Mesenchymal stem cell (in vitro differentiated cells and primary cell): ENCODE measurements around the gene NACC2.

Experiments
- DNase-seq: peaks from one replicate; pipeline ENCODE4 v3.0.0-alpha.2; 2013
- H2AFZ ChIP-seq: one replicate; pipeline ENCODE4 v1.6.1; 2013; ENCODE audit warnings: low read depth, mild to moderate bottlenecking, control low read depth, inconsistent platforms, low read length, moderate library complexity
- H2AK5ac ChIP-seq: 2 replicates; pipeline ENCODE4 v1.6.1; 2013; ENCODE audit warnings: low read length, moderate library complexity, mild to moderate bottlenecking, inconsistent platforms; ENCODE audit not compliant: severe bottlenecking
- H2BK120ac ChIP-seq: one replicate; pipeline ENCODE4 v1.6.1; 2013; ENCODE audit warnings: low read depth, mild to moderate bottlenecking, inconsistent platforms, low read length, moderate library complexity
- H2BK12ac ChIP-seq, 2 experiments: one replicate each; pipeline ENCODE4 v1.6.1; 2013; ENCODE audit warnings: inconsistent platforms in 2 of 2, low read length in 2 of 2, mild to moderate bottlenecking in 2 of 2, moderate library complexity in 2 of 2, control low read depth in 1 of 2
- H2BK15ac ChIP-seq: one replicate; pipeline ENCODE4 v1.6.1; 2013; ENCODE audit warnings: mild to moderate bottlenecking, low read depth, inconsistent platforms; ENCODE audit not compliant: poor library complexity, severe bottlenecking
- H2BK5ac ChIP-seq: 2 replicates; pipeline ENCODE4 v1.6.1; 2013; ENCODE audit warnings: low read depth, mild to moderate bottlenecking, low read length, control low read depth, inconsistent platforms; ENCODE audit not compliant: poor library complexity, severe bottlenecking
- H3K14ac ChIP-seq, 2 experiments: one replicate each; pipeline ENCODE4 v1.6.1; 2013; ENCODE audit warnings: inconsistent platforms in 2 of 2, low read length in 2 of 2, control low read depth in 1 of 2, mild to moderate bottlenecking in 1 of 2, moderate library complexity in 1 of 2
- H3K18ac ChIP-seq, 2 experiments: one replicate each; pipeline ENCODE4 v1.6.1; 2013; ENCODE audit warnings: inconsistent platforms in 2 of 2, low read length in 2 of 2, control low read depth in 1 of 2, low read depth in 1 of 2, mild to moderate bottlenecking in 1 of 2
- H3K23ac ChIP-seq, 2 experiments: one replicate each; pipeline ENCODE4 v1.6.1; 2013; ENCODE audit warnings: inconsistent platforms in 2 of 2, low read length in 2 of 2, mild to moderate bottlenecking in 2 of 2, moderate library complexity in 2 of 2, control low read depth in 1 of 2
- H3K27ac ChIP-seq: 2 replicates; pipeline ENCODE4 v1.5.1; 2013; ENCODE audit warnings: mild to moderate bottlenecking, moderate library complexity, low read length, control low read depth, inconsistent platforms; ENCODE audit not compliant: poor library complexity, severe bottlenecking
- H3K27me3 ChIP-seq, 2 experiments: 2 replicates each; pipeline versions ENCODE4 v1.6.1 to v1.7.0; 2013; ENCODE audit warnings: low read length in 2 of 2, mild to moderate bottlenecking in 2 of 2, moderate library complexity in 2 of 2, control low read depth in 1 of 2, inconsistent platforms in 1 of 2; ENCODE audit not compliant: control insufficient read depth in 1 of 2, insufficient read depth in 1 of 2
- H3K36me3 ChIP-seq, 2 experiments: 2 replicates each; pipeline versions ENCODE4 v1.6.1 to v1.7.0; 2013; ENCODE audit warnings: low read length in 2 of 2, control low read depth in 1 of 2, inconsistent platforms in 1 of 2, low read depth in 1 of 2, mild to moderate bottlenecking in 1 of 2; ENCODE audit not compliant: insufficient read depth in 2 of 2, control insufficient read depth in 1 of 2
- H3K4ac ChIP-seq, 2 experiments: one replicate each; pipeline ENCODE4 v1.6.1; 2013; ENCODE audit warnings: inconsistent platforms in 2 of 2, low read length in 2 of 2, mild to moderate bottlenecking in 2 of 2, moderate library complexity in 2 of 2, control low read depth in 1 of 2, low read depth in 1 of 2
- H3K4me1 ChIP-seq: 2 replicates; pipeline ENCODE4 v1.6.1; 2013; ENCODE audit warnings: low read depth, low read length, control low read depth; ENCODE audit not compliant: control insufficient read depth, insufficient read depth
- H3K4me2 ChIP-seq: 2 replicates; pipeline ENCODE4 v1.6.1; 2013; ENCODE audit warnings: low read length, mild to moderate bottlenecking, inconsistent platforms; ENCODE audit not compliant: poor library complexity, severe bottlenecking
- H3K4me3 ChIP-seq, 2 experiments: 2 replicates each; pipeline versions ENCODE4 v1.5.1 to v1.7.0; 2013; ENCODE audit warnings: low read length in 2 of 2, mild to moderate bottlenecking in 2 of 2, control low read depth in 1 of 2, low read depth in 1 of 2; ENCODE audit not compliant: insufficient read depth in 1 of 2
- H3K79me1 ChIP-seq: replicated peaks from 2 replicates; pipeline ENCODE4 v1.6.1; 2013; ENCODE audit warnings: mild to moderate bottlenecking, control low read depth, low read length, inconsistent platforms; ENCODE audit not compliant: poor library complexity, severe bottlenecking
- H3K9ac ChIP-seq: 2 replicates; pipeline ENCODE4 v1.7.0; 2013; ENCODE audit warnings: mild to moderate bottlenecking, low read length, moderate library complexity
- H3K9me3 ChIP-seq: 2 replicates; pipeline ENCODE4 v1.7.0; 2013; ENCODE audit warnings: mild to moderate bottlenecking, low read length; ENCODE audit not compliant: control insufficient read depth
- H4K8ac ChIP-seq: one replicate; pipeline ENCODE4 v1.6.1; 2013; ENCODE audit warnings: inconsistent platforms, mild to moderate bottlenecking, low read length, moderate library complexity
- H4K91ac ChIP-seq: one replicate; pipeline ENCODE4 v1.6.1; 2013; ENCODE audit warnings: mild to moderate bottlenecking, low read length, inconsistent platforms
- WGBS: methylation state at CpG from one replicate; pipeline ENCODE4 v1.1.7; 2013; ENCODE audit warnings: mixed read lengths; 5-methylcytosine and 5-hydroxymethylcytosine counted together

NACC2 gene

GRCh38 chr9:136138566-136138965 is 43.5 kb upstream of the NACC2 start:
- no peak overlapping the region for H2BK5ac ChIP-seq
- no peak overlapping the region for H4K8ac ChIP-seq
- H2BK12ac ChIP-seq: no peak overlapping the region
- no peak overlapping the region for H2BK15ac ChIP-seq
- 38% methylated on average over 9 of the region's 9 CpGs for WGBS
- no peak overlapping the region for H3K23ac ChIP-seq
- peaks cover 39 to 66% of the 10 kb centered on the region in 2 experiments for H3K27me3 ChIP-seq
- no peak overlapping the region for H3K18ac ChIP-seq
- no peak overlapping the region for H3K9ac ChIP-seq
- H2AFZ ChIP-seq: no peak overlapping the region
- no peaks in the 10 kb centered on the region for H3K36me3 ChIP-seq
- H2BK120ac ChIP-seq: no peak overlapping the region
- H3K4ac ChIP-seq: no peak overlapping the region
- peaks cover 28% of the 10 kb centered on the region for H3K4me1 ChIP-seq
- H4K91ac ChIP-seq: no peak overlapping the region
- no peaks in the 10 kb centered on the region for H3K9me3 ChIP-seq
- no peak overlapping the region for H3K4me3 ChIP-seq
- no peak overlapping the region for H3K27ac ChIP-seq
- no peak overlapping the region for H3K4me2 ChIP-seq
- no peak overlapping the region for H2AK5ac ChIP-seq
- no peaks in the 10 kb centered on the region for H3K79me1 ChIP-seq
- DNase-seq: peak; percentile 16
- H3K14ac ChIP-seq: no peak overlapping the region

- peaks cover 25% of the 10 kb centered on the region for H3K4me1 ChIP-seq
- no peak overlapping the region for H3K9ac ChIP-seq
- H3K79me1 ChIP-seq: no peaks in the 10 kb centered on the region
- no peak overlapping the region for H3K14ac ChIP-seq
- no peak overlapping the region for H3K4ac ChIP-seq
- H2BK15ac ChIP-seq: peak overlapping the region; percentile 12
- no peak overlapping the region for H3K27ac ChIP-seq
- WGBS: 83% methylated on average over 27 of the region's 27 CpGs
- H2AK5ac ChIP-seq: no peak overlapping the region
- peaks cover 41 to 61% of the 10 kb centered on the region in 2 experiments for H3K27me3 ChIP-seq
- no peaks in the 10 kb centered on the region for H3K36me3 ChIP-seq
- no peak for DNase-seq
- H2BK12ac ChIP-seq: no peak overlapping the region
- no peak overlapping the region for H2BK5ac ChIP-seq
- no peak overlapping the region for H4K91ac ChIP-seq
- no peaks in the 10 kb centered on the region for H3K9me3 ChIP-seq
- no peak overlapping the region for H3K18ac ChIP-seq
- H2AFZ ChIP-seq: no peak overlapping the region
- no peak overlapping the region for H3K23ac ChIP-seq
- H2BK120ac ChIP-seq: no peak overlapping the region
- no peak overlapping the region for H3K4me2 ChIP-seq
- H3K4me3 ChIP-seq: no peak overlapping the region
- no peak overlapping the region for H4K8ac ChIP-seq
Observed at GRCh38 chr9:136137321-136138265, 42.5 kb upstream of the NACC2 start.

- no peak overlapping the region for H3K14ac ChIP-seq
- H2AFZ ChIP-seq: no peak overlapping the region
- no peak overlapping the region for H3K23ac ChIP-seq
- WGBS: 87% methylated on average over 32 of the region's 33 CpGs
- H3K4me2 ChIP-seq: no peak overlapping the region
- H3K27ac ChIP-seq: no peak overlapping the region
- peaks cover 22% of the 10 kb centered on the region for H3K4me1 ChIP-seq
- H3K36me3 ChIP-seq: no peaks in the 10 kb centered on the region
- H4K8ac ChIP-seq: no peak overlapping the region
- no peak overlapping the region for H2BK15ac ChIP-seq
- no peak overlapping the region for H2AK5ac ChIP-seq
- H3K9me3 ChIP-seq: no peaks in the 10 kb centered on the region
- no peak overlapping the region for H3K18ac ChIP-seq
- H4K91ac ChIP-seq: no peak overlapping the region
- H3K9ac ChIP-seq: no peak overlapping the region
- no peaks in the 10 kb centered on the region for H3K79me1 ChIP-seq
- no peak overlapping the region for H3K4ac ChIP-seq
- no peak overlapping the region for H2BK12ac ChIP-seq
- DNase-seq: no peak
- peaks cover 51 to 66% of the 10 kb centered on the region in 2 experiments for H3K27me3 ChIP-seq
- no peak overlapping the region for H2BK5ac ChIP-seq
- peak overlapping the region; percentile 21 for H2BK120ac ChIP-seq
- H3K4me3 ChIP-seq: no peak overlapping the region
Observed at GRCh38 chr9:136136127-136136925, 41.2 kb upstream of the NACC2 start.
